Posterior cingulate gyrus (tissue), 11 donors: ENCODE data around the gene ITGAX.
A peak's percentile ranks its signal among the peaks of the same experiment; 100 is the strongest.

Experiments used
- DNase-seq, 10 donors: peaks; one replicate each; pipeline versions ENCODE4 v3.0.0 to v3.0.0-alpha.2; 2020 to 2021; ENCODE audit warnings: mixed read lengths in 3 of 10
- intact Hi-C: fragments of 100-400 bp; cut with DNase I; formaldehyde crosslinking; loops from one replicate; pipeline ENCODE4 v1.15.1; 2023

ITGAX gene

GRCh38 chr16:31428638-31429247, 73.8 kb downstream of the ITGAX start:
- intact Hi-C loops, result no loop called here
- peak in 2 of 10 donors; percentile 41 to 57 for DNase-seq

DNA sequence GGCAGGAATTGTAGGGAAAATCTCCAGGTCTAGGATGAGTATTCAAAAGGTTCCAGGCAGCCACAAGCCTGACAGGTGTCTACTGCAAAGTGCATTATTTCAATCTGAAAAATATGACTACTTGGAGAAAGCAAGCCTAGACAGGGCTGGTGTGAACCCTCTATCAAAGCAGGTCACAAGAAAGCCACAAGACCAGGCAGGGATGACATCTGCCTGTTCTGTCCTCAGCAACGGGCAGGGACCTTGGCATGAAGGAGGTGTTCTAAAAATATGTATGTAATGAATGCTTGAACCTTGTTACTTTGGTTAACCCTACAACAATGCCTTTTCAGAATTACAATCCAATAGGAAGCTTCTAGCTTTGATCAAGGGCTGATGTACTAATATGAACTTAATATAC, 74.3 kb downstream of the ITGAX start:
- intact Hi-C loops, result no loop called here
- peak in 2 of 10 donors; percentile 25 for DNase-seq

DNA sequence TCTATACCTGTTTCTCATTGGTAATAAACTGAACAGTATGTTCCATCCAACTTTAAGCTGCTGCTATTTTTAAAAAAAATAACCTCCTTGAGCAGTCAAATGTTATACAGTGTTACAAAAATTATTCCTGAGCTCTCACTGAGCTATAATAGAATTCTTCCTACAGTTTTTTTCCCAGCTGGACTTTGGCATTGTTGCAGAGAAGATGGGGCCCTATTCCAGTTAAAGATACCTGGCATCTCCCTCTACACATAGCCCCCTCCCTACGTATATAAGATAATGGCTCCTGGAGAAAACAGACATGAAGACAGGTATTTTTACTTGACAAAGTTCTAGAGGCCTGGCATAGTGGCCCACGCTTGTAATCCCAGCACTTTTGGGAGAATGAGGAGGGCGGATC, 74.8 kb downstream of the ITGAX start:
- DNase-seq, result no peak
- intact Hi-C loops, result no loop called here

GRCh38 chr16:31430380-31431052, 75.5 kb downstream of the ITGAX start:
- intact Hi-C loops, result no loop called here
- peak in 2 of 10 donors; percentile 17 to 20 for DNase-seq
